NOMO-1 treated with DMSO at 0.1 percent for 48 hours (cell line): ENCODE measurements around the gene PON2.
"Not testable (repeated sequence)": the region's sequence is repeated elsewhere in the genome, so short reads cannot be mapped to it uniquely, and the experiment has no call there.

Experiments
- DNase-seq: peaks from one replicate; lab custom pipeline; 2025; ENCODE audit not compliant: unreplicated experiment; lab: John Stamatoyannopoulos, UW

The PON2 gene

GRCh38 chr7:95405800-95406199, 29.0 kb downstream of the PON2 start:
- DNase-seq = no peak

GRCh38 chr7:95405208-95405607, 29.6 kb downstream of the PON2 start:
- no peak for DNase-seq

GRCh38 chr7:95404316-95404865, 30.4 kb downstream of the PON2 start:
- DNase-seq = no peak

- no peak for DNase-seq
These were observed 36.5 kb downstream of the PON2 start for GRCh38 chr7:95398155-95398940.

- no peak for DNase-seq
These were observed 37.4 kb downstream of the PON2 start for GRCh38 chr7:95397381-95397780.

- DNase-seq = no peak
These were observed 38.4 kb downstream of the PON2 start, which contains the start of gene PON3 for GRCh38 chr7:95396136-95397032. Gene PON3 (minus strand): TSS chr7:95396375. CDS start chr7:95396350, 25 bp downstream.

- DNase-seq = no peak
These were observed 39.1 kb downstream of the PON2 start for GRCh38 chr7:95395755-95396135.

GRCh38 chr7:95394370-95394769, 40.5 kb downstream of the PON2 start:
- DNase-seq = no peak

- no peak for DNase-seq
These were observed 43.1 kb downstream of the PON2 start for GRCh38 chr7:95391761-95392160.

GRCh38 chr7:95389516-95389915, 45.3 kb downstream of the PON2 start:
- DNase-seq = no peak

GRCh38 chr7:95379457-95379856, 55.4 kb downstream of the PON2 start:
- DNase-seq = not testable (repeated sequence)

GRCh38 chr7:95376632-95377400, 58.0 kb downstream of the PON2 start:
- DNase-seq = no peak

- no peak for DNase-seq
These were observed 59.1 kb downstream of the PON2 start for GRCh38 chr7:95375591-95376257.

GRCh38 chr7:95373323-95373722, 61.5 kb downstream of the PON2 start:
- DNase-seq = no peak

- DNase-seq = no peak
These were observed 66.6 kb downstream of the PON2 start for GRCh38 chr7:95368235-95368634.

- DNase-seq = no peak
These were observed 67.2 kb downstream of the PON2 start for GRCh38 chr7:95367606-95368005.

- DNase-seq = no peak
These were observed 69.7 kb downstream of the PON2 start for GRCh38 chr7:95365151-95365550.

GRCh38 chr7:95357623-95358022, 77.2 kb downstream of the PON2 start:
- DNase-seq = no peak
